ENCODE measurements around the gene GZMH.

GRCh38 chr14:24565766-24566165 lies 43.7 kb downstream of the GZMH start:
- TF ChIP-seq, protein P1, sequence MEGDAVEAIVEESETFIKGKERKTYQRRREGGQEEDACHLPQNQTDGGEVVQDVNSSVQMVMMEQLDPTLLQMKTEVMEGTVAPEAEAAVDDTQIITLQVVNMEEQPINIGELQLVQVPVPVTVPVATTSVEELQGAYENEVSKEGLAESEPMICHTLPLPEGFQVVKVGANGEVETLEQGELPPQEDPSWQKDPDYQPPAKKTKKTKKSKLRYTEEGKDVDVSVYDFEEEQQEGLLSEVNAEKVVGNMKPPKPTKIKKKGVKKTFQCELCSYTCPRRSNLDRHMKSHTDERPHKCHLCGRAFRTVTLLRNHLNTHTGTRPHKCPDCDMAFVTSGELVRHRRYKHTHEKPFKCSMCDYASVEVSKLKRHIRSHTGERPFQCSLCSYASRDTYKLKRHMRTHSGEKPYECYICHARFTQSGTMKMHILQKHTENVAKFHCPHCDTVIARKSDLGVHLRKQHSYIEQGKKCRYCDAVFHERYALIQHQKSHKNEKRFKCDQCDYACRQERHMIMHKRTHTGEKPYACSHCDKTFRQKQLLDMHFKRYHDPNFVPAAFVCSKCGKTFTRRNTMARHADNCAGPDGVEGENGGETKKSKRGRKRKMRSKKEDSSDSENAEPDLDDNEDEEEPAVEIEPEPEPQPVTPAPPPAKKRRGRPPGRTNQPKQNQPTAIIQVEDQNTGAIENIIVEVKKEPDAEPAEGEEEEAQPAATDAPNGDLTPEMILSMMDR (IDR thresholded peaks at IDR 0.05): no peak
- TF ChIP-seq POLR2AphosphoS5 (IDR thresholded peaks at IDR 0.05): no peak
